ENCODE measurements around the gene SLC30A3. TPM values are rescaled to one million over a fixed set of nuclear protein-coding genes. Genes with fewer than 3 reads are reported as not detected.

The SLC30A3 gene
- total RNA-seq, 1 experiment from 2014 or later: not detected

DNA sequence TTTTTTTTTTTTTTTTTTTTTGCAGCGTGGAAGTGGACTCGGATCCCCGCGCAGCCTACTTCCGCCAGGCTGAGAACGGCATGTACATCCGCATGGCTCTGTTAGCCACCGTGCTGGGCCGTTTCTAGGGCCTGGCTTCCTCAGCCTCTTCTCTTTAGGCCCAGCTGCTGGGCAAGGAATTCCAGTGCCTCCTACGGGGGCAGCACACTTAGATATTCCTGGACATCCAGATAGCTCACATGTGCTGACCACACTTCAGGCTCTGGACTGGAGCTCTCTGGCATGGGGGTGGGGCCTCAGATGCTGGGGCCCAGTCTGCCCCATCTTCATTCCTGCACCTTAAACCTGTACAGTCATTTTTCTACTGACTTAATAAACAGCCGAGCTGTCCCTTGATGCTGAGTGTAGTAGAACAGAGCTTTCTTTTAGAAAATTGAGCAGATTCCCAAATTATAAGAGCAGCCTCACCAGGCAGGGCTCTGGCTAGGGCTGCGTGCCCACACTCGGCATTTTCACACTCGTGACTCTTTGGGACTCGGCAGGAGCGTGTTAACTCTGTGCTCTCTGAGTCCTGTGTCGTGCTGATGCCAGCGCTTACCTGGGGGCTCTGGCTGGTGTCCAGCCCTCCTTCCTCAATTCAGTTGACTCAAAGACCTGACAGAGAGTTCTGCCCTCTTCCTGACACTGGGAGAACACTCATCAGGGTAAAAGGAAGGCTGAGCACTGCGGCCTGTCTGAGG lies 19.3 kb downstream of the SLC30A3 start:
- Mint-ChIP-seq H3K36me3 (ENCODE audit: insufficient read depth, unreplicated experiment) (peaks cover 42% of the 10 kb centered on the region), H3K4me1 (ENCODE audit: low read depth, unreplicated experiment) (no peaks in the 10 kb centered on the region), H3K4me3 (ENCODE audit: low read depth, unreplicated experiment) (no peak overlapping the region), H3K9me3 (ENCODE audit: low read depth, unreplicated experiment) (no peaks in the 10 kb centered on the region), H3K27ac (ENCODE audit: unreplicated experiment) (no peak overlapping the region), H3K27me3 (ENCODE audit: unreplicated experiment) (peaks cover 17% of the 10 kb centered on the region)
- TF ChIP-seq, protein P1, sequence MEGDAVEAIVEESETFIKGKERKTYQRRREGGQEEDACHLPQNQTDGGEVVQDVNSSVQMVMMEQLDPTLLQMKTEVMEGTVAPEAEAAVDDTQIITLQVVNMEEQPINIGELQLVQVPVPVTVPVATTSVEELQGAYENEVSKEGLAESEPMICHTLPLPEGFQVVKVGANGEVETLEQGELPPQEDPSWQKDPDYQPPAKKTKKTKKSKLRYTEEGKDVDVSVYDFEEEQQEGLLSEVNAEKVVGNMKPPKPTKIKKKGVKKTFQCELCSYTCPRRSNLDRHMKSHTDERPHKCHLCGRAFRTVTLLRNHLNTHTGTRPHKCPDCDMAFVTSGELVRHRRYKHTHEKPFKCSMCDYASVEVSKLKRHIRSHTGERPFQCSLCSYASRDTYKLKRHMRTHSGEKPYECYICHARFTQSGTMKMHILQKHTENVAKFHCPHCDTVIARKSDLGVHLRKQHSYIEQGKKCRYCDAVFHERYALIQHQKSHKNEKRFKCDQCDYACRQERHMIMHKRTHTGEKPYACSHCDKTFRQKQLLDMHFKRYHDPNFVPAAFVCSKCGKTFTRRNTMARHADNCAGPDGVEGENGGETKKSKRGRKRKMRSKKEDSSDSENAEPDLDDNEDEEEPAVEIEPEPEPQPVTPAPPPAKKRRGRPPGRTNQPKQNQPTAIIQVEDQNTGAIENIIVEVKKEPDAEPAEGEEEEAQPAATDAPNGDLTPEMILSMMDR (IDR thresholded peaks at IDR 0.05; ENCODE audit: unreplicated experiment): no peak
- intact Hi-C loops (cut with micrococcal nuclease; ENCODE audit: unreplicated experiment): no loop called here
- DNase-seq: no peak
- CTCF ChIA-PET: interaction anchor here (0.6 kb wide), 1 partner anchor 22 kb away, joined by 10 read pairs; no protein-coding TSS in a partner anchor
- no TSS peak for BruUV-seq (replicated peaks)

DNA sequence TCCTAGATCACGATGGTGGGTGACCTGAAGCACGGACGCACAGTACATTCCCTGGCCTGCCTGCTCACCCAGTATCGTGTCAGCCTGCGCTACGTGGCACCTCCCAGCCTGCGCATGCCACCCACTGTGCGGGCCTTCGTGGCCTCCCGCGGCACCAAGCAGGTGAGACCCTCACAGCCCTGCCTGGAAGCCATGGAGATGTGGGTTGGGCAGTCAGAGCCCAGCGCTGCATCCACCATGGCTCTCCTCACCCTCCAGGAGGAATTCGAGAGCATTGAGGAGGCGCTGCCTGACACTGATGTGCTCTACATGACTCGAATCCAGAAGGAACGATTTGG lies 20.3 kb downstream of the SLC30A3 start:
- intact Hi-C loops (cut with micrococcal nuclease; ENCODE audit: unreplicated experiment): no loop called here
- no peaks in the 10 kb centered on the region for H3K4me1 Mint-ChIP-seq (ENCODE audit: low read depth, unreplicated experiment)
- peaks cover 33% of the 10 kb centered on the region for H3K36me3 Mint-ChIP-seq (ENCODE audit: insufficient read depth, unreplicated experiment)
- DNase-seq: no peak
- no peaks in the 10 kb centered on the region for H3K9me3 Mint-ChIP-seq (ENCODE audit: low read depth, unreplicated experiment)
- TF ChIP-seq, protein P1 (IDR thresholded peaks at IDR 0.05; ENCODE audit: unreplicated experiment): no peak
- CTCF ChIA-PET: interaction anchor here (0.6 kb wide), 1 partner anchor 21 kb away, joined by 10 read pairs; no protein-coding TSS in a partner anchor
- H3K4me3 Mint-ChIP-seq (ENCODE audit: low read depth, unreplicated experiment): no peak overlapping the region
- no TSS peak for BruUV-seq (replicated peaks)
- no peak overlapping the region for H3K27ac Mint-ChIP-seq (ENCODE audit: unreplicated experiment)
- peaks cover 7% of the 10 kb centered on the region for H3K27me3 Mint-ChIP-seq (ENCODE audit: unreplicated experiment)

DNA sequence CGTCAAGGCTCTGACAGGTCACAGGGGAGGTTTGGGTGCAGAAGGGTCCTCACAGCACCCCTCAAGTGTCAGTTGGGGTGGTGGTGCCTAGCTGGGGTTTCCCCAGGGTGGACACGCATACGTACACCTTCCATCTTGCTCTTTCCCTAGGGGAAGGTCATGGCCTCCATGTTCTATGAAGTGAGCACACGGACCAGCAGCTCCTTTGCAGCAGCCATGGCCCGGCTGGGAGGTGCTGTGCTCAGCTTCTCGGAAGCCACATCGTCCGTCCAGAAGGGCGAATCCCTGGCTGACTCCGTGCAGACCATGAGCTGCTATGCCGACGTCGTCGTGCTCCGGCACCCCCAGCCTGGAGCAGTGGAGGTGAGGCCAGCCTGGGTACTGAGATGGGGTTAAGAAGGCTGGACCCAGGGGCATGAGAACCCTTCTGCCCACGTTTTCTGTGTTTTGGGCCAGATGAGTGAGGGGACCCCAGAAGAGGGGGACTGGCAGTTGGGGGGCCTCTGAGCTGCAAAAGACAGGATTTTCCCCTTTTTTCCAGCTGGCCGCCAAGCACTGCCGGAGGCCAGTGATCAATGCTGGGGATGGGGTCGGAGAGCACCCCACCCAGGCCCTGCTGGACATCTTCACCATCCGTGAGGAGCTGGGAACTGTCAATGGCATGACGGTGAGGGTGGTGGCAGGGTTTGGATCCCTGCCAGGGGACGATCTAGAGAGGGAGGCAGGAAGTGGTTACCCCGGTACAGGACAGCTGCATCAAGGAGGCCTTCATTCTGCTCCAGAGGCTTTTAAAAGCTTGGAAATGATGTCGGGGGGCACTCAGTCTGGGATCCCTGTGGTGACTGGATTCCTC lies 20.9 kb downstream of the SLC30A3 start:
- CTCF ChIA-PET: no interaction called here
- peaks cover 34% of the 10 kb centered on the region for H3K36me3 Mint-ChIP-seq (ENCODE audit: insufficient read depth, unreplicated experiment)
- intact Hi-C loops (cut with micrococcal nuclease; ENCODE audit: unreplicated experiment): no loop called here
- TF ChIP-seq, protein P1 (IDR thresholded peaks at IDR 0.05; ENCODE audit: unreplicated experiment): no peak
- no peak overlapping the region for H3K27ac Mint-ChIP-seq (ENCODE audit: unreplicated experiment)
- no TSS peak for BruUV-seq (replicated peaks)
- no peak overlapping the region for H3K4me3 Mint-ChIP-seq (ENCODE audit: low read depth, unreplicated experiment)
- H3K4me1 Mint-ChIP-seq (ENCODE audit: low read depth, unreplicated experiment): no peaks in the 10 kb centered on the region
- peaks cover under 1% of the 10 kb centered on the region for H3K27me3 Mint-ChIP-seq (ENCODE audit: unreplicated experiment)
- no peaks in the 10 kb centered on the region for H3K9me3 Mint-ChIP-seq (ENCODE audit: low read depth, unreplicated experiment)
- DNase-seq: no peak

DNA sequence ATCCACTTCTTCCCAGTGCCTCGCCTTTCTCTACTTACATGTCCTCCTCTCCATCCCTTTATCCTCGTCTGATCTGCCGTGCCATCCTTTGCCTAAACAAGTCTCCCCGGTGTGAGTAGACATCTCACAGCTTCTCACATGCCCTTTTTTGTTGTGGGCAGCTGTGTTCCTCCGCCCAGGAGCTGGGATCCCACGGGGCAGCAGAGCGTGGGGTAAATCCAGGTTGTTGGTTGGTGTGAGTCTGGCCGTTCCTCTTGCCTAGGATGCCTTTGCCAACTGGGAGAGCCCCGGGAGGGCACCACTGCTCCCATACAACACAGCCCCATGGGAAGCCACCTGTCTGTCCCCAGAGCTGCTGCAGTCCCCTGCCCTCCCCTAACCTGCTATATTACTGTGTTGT lies 22.4 kb downstream of the SLC30A3 start:
- TF ChIP-seq, protein P1 (IDR thresholded peaks at IDR 0.05; ENCODE audit: unreplicated experiment): no peak
- H3K27ac Mint-ChIP-seq (ENCODE audit: unreplicated experiment): no peak overlapping the region
- H3K4me1 Mint-ChIP-seq (ENCODE audit: low read depth, unreplicated experiment): no peaks in the 10 kb centered on the region
- CTCF ChIA-PET: no interaction called here
- peaks cover 43% of the 10 kb centered on the region for H3K36me3 Mint-ChIP-seq (ENCODE audit: insufficient read depth, unreplicated experiment)
- H3K4me3 Mint-ChIP-seq (ENCODE audit: low read depth, unreplicated experiment): no peak overlapping the region
- no peaks in the 10 kb centered on the region for H3K9me3 Mint-ChIP-seq (ENCODE audit: low read depth, unreplicated experiment)
- no peaks in the 10 kb centered on the region for H3K27me3 Mint-ChIP-seq (ENCODE audit: unreplicated experiment)
- no peak for DNase-seq
- intact Hi-C loops (cut with micrococcal nuclease; ENCODE audit: unreplicated experiment): no loop called here
- no TSS peak for BruUV-seq (replicated peaks)
